Heart left ventricle (tissue), 13 donors: ENCODE measurements around the gene GRHPR.

Experiments
- CTCF ChIP-seq, 12 donors: fragments of 200-600 bp; sonication (generic) in 4 of 12; IDR thresholded peaks; one replicate each; pipeline versions ENCODE4 v1.5.0 to v1.8.0; 2018 to 2022; ENCODE audit warnings: antibody characterized with exemption in 12 of 12, mild to moderate bottlenecking in 5 of 12
- POLR2A ChIP-seq, 2 donors: fragments of 450-650 bp; IDR thresholded peaks; one replicate each; pipeline ENCODE4 v1.6.1; 2017; ENCODE audit warnings: antibody characterized with exemption in 2 of 2, mild to moderate bottlenecking in 2 of 2, moderate library complexity in 2 of 2
- donor health status: ischemic (EF 13 %, LVEDD 7.1; RV severe dilation, severe dysfunction).
- donor health status: DM: no; HTN: yes; CAD: no.
- donor health status: DM: no; HTN: no; CAD: no.
- donor health status: ischemic (EF 25% LVEDD 6.9; RV normal size, moderate dysfunction).
- donor health status: ischemic (EF 25% LVEDD 5.7; RV mildly dilated, moderate dysfunction).
- donor health status: ischemic (EF 35%, LVEDD 5.7; RV mildly dilated, moderate dysfunction).
- donor health status: nonischemic (EF 11% LVEDD 7.7; RV severe dilation, severe dysfunction).
- donor health status: DM: yes; HTN: yes; CAD: no.
- donor health status: PGD.
- donor health status: ischemic (EF 29% LVEDD 5.4; RV normal size, mild dysfunction).
- donor health status: nonischemic (EF 23%, LVEDD 6.1; RV moderate dilation, normal function).

- no peak for TF ChIP-seq CTCF (IDR thresholded peaks at IDR 0.05)
- TF ChIP-seq POLR2A (IDR thresholded peaks at IDR 0.05): no peak
Measured at GRCh38 chr9:37406603-37407401, 15.7 kb upstream of the GRHPR start.
